Lung (tissue), 12 donors: ENCODE measurements around the gene ZC3H14. TPM values are rescaled to one million over a fixed set of nuclear protein-coding genes. Genes with fewer than 3 reads are reported as not detected.

Source experiments
- ATAC-seq: fragments of 200-7000 bp; cut with Tn5 transposase; one replicate; pipeline ENCODE4 v1.9.1; 2020; ENCODE audit warnings: moderate number of reproducible peaks; ENCODE audit not compliant: insufficient read depth, low FRiP score
- DNase-seq, 3 donors: peaks; one replicate each; pipeline ENCODE4 v3.0.0-alpha.2; 2013 to 2017
- H3K27ac ChIP-seq, 2 donors: one replicate each; pipeline ENCODE4 v1.5.1; 2013; ENCODE audit warnings: mild to moderate bottlenecking in 2 of 2, moderate library complexity in 2 of 2, control low read depth in 1 of 2, inconsistent platforms in 1 of 2, low read depth in 1 of 2, low read length in 1 of 2
- H3K27me3 ChIP-seq, 3 donors: one replicate each; pipeline ENCODE4 v1.5.1; 2013; ENCODE audit warnings: low read length in 2 of 3; ENCODE audit not compliant: control insufficient read depth in 3 of 3, insufficient read depth in 3 of 3
- H3K36me3 ChIP-seq, 4 donors: one replicate each; pipeline ENCODE4 v1.5.1; 2013; ENCODE audit warnings: low read length in 4 of 4, mild to moderate bottlenecking in 1 of 4, moderate library complexity in 1 of 4; ENCODE audit not compliant: control insufficient read depth in 4 of 4, insufficient read depth in 4 of 4
- H3K4me1 ChIP-seq, 5 donors: one replicate each; pipeline ENCODE4 v1.5.1; 2013; ENCODE audit warnings: low read length in 5 of 5, mild to moderate bottlenecking in 2 of 5, moderate library complexity in 1 of 5; ENCODE audit not compliant: control insufficient read depth in 5 of 5, insufficient read depth in 5 of 5
- H3K4me3 ChIP-seq: one replicate; pipeline ENCODE4 v1.5.1; 2013; ENCODE audit warnings: mild to moderate bottlenecking, control low read depth, moderate library complexity
- H3K9ac ChIP-seq, 2 donors: one replicate each; pipeline ENCODE4 v1.5.1; 2013; ENCODE audit warnings: low read length in 2 of 2, control low read depth in 1 of 2; ENCODE audit not compliant: insufficient read depth in 1 of 2
- H3K9me3 ChIP-seq, 4 donors: one replicate each; pipeline ENCODE4 v1.5.1; 2013; ENCODE audit warnings: low read length in 3 of 4, mild to moderate bottlenecking in 1 of 4, moderate library complexity in 1 of 4; ENCODE audit not compliant: control insufficient read depth in 4 of 4, insufficient read depth in 3 of 4
- CTCF ChIP-seq: IDR thresholded peaks from 2 replicates; pipeline ENCODE4 v1.5.1; 2012; ENCODE audit warnings: mild to moderate bottlenecking; ENCODE audit errors: control extremely low read depth, extremely low read depth
- WGBS, 2 donors: extraction: QIAGEN DNeasy Blood & Tissue Kit; methylation state at CpG; one replicate each; pipeline ENCODE4 v1.1.7; 2013; 5-methylcytosine and 5-hydroxymethylcytosine counted together
- polyA plus RNA-seq, 2 donors: library from polyadenylated mRNA; stranded (reverse); fragments of 200-250 nt; gene quantifications; one replicate each; pipeline ENCODE4 v1.2.1, GENCODE V29; 2013
- total RNA-seq, 2 donors: library from RNA; depleted of rRNA in 1 of 2; stranded (reverse); fragments of >200 nt in 1 of 2; gene quantifications; one replicate each; pipeline ENCODE4 v1.2.1, GENCODE V29; 2014 to 2021
- donor health status: control.
- donor health status: control.
- donor health status: Bipolar disorder and iron deficiency.
- donor health status: healthy.
- donor health status: DM: yes; HTN: yes; CAD: no.

The ZC3H14 gene
- total and polyA plus RNA-seq, 4 donors: 21.9 to 79.7 (median 36.3) TPM

DNA sequence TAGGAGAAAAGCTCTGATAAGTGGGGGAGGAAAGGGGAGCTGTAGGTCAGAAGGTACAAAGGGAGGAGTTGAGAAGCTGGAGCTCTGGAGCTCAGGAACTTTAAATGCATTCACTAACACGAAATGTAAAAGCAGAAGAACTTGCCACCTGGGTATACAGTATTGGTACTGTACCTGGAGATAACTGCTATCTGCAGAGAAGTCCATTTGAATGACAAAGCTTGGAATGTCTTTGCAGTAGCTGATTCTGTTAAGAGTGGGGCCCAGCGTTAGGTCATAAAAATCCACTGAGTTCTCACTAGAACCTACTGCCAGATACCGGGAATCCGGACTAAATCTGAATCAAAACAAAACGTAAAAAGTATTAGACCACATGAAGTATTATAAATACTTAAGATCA is 55.6 kb downstream of the ZC3H14 start:
- peaks cover 0 to 7% (median 3%) of the 10 kb centered on the region in 4 donors for H3K36me3 ChIP-seq
- no peak for DNase-seq
- no peak for ATAC-seq
- TF ChIP-seq CTCF: no peak
- 87 to 96% methylated on average over 5 of the region's 5 CpGs for WGBS, 2 donors
- no peak overlapping the region for H3K27ac ChIP-seq
- H3K9ac ChIP-seq: no peak overlapping the region
- H3K4me3 ChIP-seq: no peak overlapping the region
- H3K4me1 ChIP-seq: peaks cover 0 to 3% (median 1%) of the 10 kb centered on the region in 5 donors
- no peaks in the 10 kb centered on the region for H3K9me3 ChIP-seq
- no peaks in the 10 kb centered on the region for H3K27me3 ChIP-seq

DNA sequence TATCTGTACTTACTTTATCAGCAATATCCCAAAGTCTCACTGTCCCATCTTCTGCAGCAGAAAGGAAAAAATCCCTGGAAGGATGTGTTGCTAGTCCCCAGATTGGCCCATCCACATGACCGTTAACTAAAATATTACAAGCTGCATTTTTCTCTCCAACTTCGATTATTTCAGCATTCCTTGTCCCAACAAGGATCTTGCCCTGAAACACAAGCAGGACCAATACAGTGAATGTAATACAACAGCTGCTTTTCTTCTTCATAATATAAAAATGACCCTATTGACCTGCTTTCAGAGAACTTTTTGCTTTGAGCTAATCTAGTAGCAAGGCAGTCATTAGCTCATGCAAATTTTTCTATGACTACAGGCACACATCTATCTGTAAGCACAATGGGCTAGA is 58.3 kb downstream of the ZC3H14 start:
- DNase-seq (peak in 2 of 3 donors; percentile 30 to 37), ATAC-seq (no peak)
- Histone ChIP-seq H3K9me3 (no peaks in the 10 kb centered on the region), H3K27me3 (no peaks in the 10 kb centered on the region), H3K4me1 (peaks cover 0 to 3% (median 0%) of the 10 kb centered on the region in 5 donors), H3K36me3 (peaks cover 0 to 1% (median 0%) of the 10 kb centered on the region in 4 donors), H3K4me3 (no peak overlapping the region), H3K9ac (no peak overlapping the region), H3K27ac (no peak overlapping the region)
- WGBS, 2 donors: 80 to 85% methylated on average over 2 of the region's 2 CpGs
- no peak for TF ChIP-seq CTCF

DNA sequence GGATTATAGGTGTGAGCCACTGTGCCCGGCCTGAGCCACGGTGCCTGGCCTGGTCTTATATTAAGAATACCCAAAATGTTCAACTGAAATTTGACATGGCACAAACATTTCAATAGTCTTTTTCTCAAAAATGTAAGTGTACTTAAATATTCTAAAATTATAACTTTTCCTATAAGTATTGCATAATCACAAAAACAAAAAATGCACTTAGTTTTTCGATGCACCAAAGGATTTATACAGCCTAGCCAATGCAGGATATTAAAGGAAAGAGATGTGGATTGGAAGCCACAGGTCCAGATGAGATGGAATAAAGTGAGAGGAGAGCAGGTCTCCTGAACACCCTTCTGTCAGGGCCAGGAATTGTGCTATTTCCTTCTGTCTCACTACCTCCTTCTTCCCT is 62.8 kb downstream of the ZC3H14 start:
- DNase-seq (no peak), ATAC-seq (no peak)
- WGBS, 2 donors: 91 to 96% methylated on average over 3 of the region's 3 CpGs
- no peak overlapping the region for H3K9ac ChIP-seq
- no peaks in the 10 kb centered on the region for H3K9me3 ChIP-seq
- no peaks in the 10 kb centered on the region for H3K27me3 ChIP-seq
- TF ChIP-seq CTCF: no peak
- no peak overlapping the region for H3K4me3 ChIP-seq
- H3K36me3 ChIP-seq: no peaks in the 10 kb centered on the region
- peaks cover 0 to 3% (median 0%) of the 10 kb centered on the region in 5 donors for H3K4me1 ChIP-seq
- no peak overlapping the region for H3K27ac ChIP-seq

GRCh38 chr14:88628033-88628432 is 65.2 kb downstream of the ZC3H14 start:
- H3K27ac ChIP-seq: no peak overlapping the region
- TF ChIP-seq CTCF: no peak

More at GRCh38 chr14:88628033-88628432, 65.2 kb downstream of the ZC3H14 start:
- H3K9ac ChIP-seq: no peak overlapping the region
- no peak for ATAC-seq
- H3K36me3 ChIP-seq: no peaks in the 10 kb centered on the region
- no peak overlapping the region for H3K4me3 ChIP-seq
- H3K9me3 ChIP-seq: no peaks in the 10 kb centered on the region
- DNase-seq: no peak
- no peaks in the 10 kb centered on the region for H3K4me1 ChIP-seq
- H3K27me3 ChIP-seq: no peaks in the 10 kb centered on the region
